Cardiac muscle cell (in vitro differentiated cells and primary cell): ENCODE data around the gene FARP2. TPM values are rescaled to one million over a fixed set of nuclear protein-coding genes. Genes with fewer than 3 reads are reported as not detected.
"Not testable (repeated sequence)": the region's sequence is repeated elsewhere in the genome, so short reads cannot be mapped to it uniquely, and the experiment has no call there.

Experiments
- DNase-seq, 2 donors: peaks; one replicate each; pipeline versions ENCODE4 v3.0.0 to v3.0.0-alpha.2; 2010 to 2017; ENCODE audit warnings: low read depth in 1 of 2, low spot score in 1 of 2
- H3K27ac ChIP-seq: fragments of 200-600 bp; sonication (generic); 2 replicates; pipeline ENCODE4 v1.5.1; 2016
- H3K27me3 ChIP-seq: fragments of 200-600 bp; sonication (generic); 2 replicates; pipeline ENCODE4 v1.6.0; 2016; ENCODE audit warnings: control low read depth
- H3K36me3 ChIP-seq: fragments of 200-600 bp; sonication (generic); 2 replicates; pipeline ENCODE4 v1.5.1; 2016; ENCODE audit warnings: control low read depth
- H3K4me1 ChIP-seq: fragments of 200-600 bp; sonication (generic); 2 replicates; pipeline ENCODE4 v1.8.1; 2017; ENCODE audit warnings: low read depth, mild to moderate bottlenecking, mixed run types
- H3K4me3 ChIP-seq: fragments of 200-600 bp; sonication (generic); 2 replicates; pipeline ENCODE4 v1.5.1; 2016; ENCODE audit warnings: mild to moderate bottlenecking
- H3K9me3 ChIP-seq: fragments of 200-600 bp; sonication (generic); 2 replicates; pipeline ENCODE4 v1.5.1; 2017; ENCODE audit warnings: low read depth, mild to moderate bottlenecking, control low read depth
- CTCF ChIP-seq: IDR thresholded peaks from 2 replicates; pipeline ENCODE4 v1.5.1; 2012; ENCODE audit warnings: low read depth, mild to moderate bottlenecking, low read length
- polyA plus RNA-seq: library from polyadenylated mRNA; unstranded; fragments of >200 nt; fragmentation: Nextera tagmentation; extraction: Ambion mirVana; gene quantifications from 2 replicates; pipeline ENCODE4 v1.2.1, GENCODE V29; 2016
- total RNA-seq: library from RNA; depleted of rRNA; stranded (reverse); fragments of >200 nt; gene quantifications from 2 replicates; pipeline ENCODE4 v1.2.3, GENCODE V29; 2016

Gene FARP2
- total and polyA plus RNA-seq, 2 experiments from 2014 or later = 24.4 to 26.5 TPM

- no peak for TF ChIP-seq CTCF
- Histone ChIP-seq H3K4me1 (no peaks in the 10 kb centered on the region), H3K27ac (no peak overlapping the region), H3K36me3 (no peaks in the 10 kb centered on the region), H3K27me3 (no peaks in the 10 kb centered on the region), H3K9me3 (no peaks in the 10 kb centered on the region), H3K4me3 (no peak overlapping the region)
- peak in 1 of 2 donors; percentile 35 for DNase-seq
Observed at GRCh38 chr2:241379481-241380480, 23.7 kb downstream of the FARP2 start.

GRCh38 chr2:241381872-241382271 is 25.8 kb downstream of the FARP2 start:
- Histone ChIP-seq H3K27me3 (no peaks in the 10 kb centered on the region), H3K27ac (no peak overlapping the region), H3K9me3 (no peaks in the 10 kb centered on the region), H3K36me3 (no peaks in the 10 kb centered on the region), H3K4me3 (no peak overlapping the region), H3K4me1 (no peaks in the 10 kb centered on the region)
- no peak for DNase-seq
- no peak for TF ChIP-seq CTCF

- DNase-seq, H3K27ac ChIP-seq, H3K36me3 ChIP-seq, H3K27me3 ChIP-seq, H3K4me3 ChIP-seq, H3K9me3 ChIP-seq, H3K4me1 ChIP-seq: not testable (repeated sequence)
Observed at GRCh38 chr2:241385450-241385849, 29.4 kb downstream of the FARP2 start.

GRCh38 chr2:241386519-241386918 is 30.4 kb downstream of the FARP2 start:
- DNase-seq = peak in 1 of 2 donors; percentile 53
- TF ChIP-seq CTCF = no peak
- no peaks in the 10 kb centered on the region for H3K27me3 ChIP-seq
- no peaks in the 10 kb centered on the region for H3K36me3 ChIP-seq
- no peak overlapping the region for H3K27ac ChIP-seq
- no peaks in the 10 kb centered on the region for H3K4me1 ChIP-seq
- no peaks in the 10 kb centered on the region for H3K9me3 ChIP-seq
- no peak overlapping the region for H3K4me3 ChIP-seq

- Histone ChIP-seq H3K4me3 (no peak overlapping the region), H3K36me3 (no peaks in the 10 kb centered on the region), H3K27me3 (no peaks in the 10 kb centered on the region), H3K4me1 (no peaks in the 10 kb centered on the region), H3K9me3 (no peaks in the 10 kb centered on the region), H3K27ac (no peak overlapping the region)
- TF ChIP-seq CTCF = no peak
- no peak for DNase-seq
Observed at GRCh38 chr2:241389697-241390096, 33.6 kb downstream of the FARP2 start.
